Measurements from ENCODE around the gene TOP3B.
"Not testable (repeated sequence)": the region's sequence is repeated elsewhere in the genome, so short reads cannot be mapped to it uniquely, and the experiment has no call there.

TOP3B gene

DNA sequence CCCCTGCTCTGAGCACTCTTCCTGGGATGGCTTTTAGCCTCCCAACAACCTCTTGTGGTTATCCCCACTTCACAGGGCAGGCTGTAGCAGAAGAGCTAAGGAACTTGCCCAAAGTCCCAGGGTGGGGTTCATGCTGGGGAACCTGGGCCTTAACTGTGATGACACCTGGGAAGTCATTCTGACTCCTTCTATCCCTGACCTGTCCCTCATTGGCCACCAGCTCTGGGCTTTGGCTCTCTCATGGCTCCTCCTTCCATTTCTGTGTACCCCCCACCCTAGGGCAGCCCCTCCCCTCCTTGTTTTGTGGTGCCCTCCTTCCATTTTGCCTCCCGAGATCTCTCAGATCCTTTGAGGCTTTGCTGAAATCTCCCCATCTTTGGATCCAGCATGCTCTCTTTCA lies 32.6 kb downstream of the TOP3B start:
- H3K4me3 ChIP-seq = no peak overlapping the region
- H3K27ac ChIP-seq = peak overlapping the region in 14 of 21 experiments; percentile 3 to 98 (median 59)

DNA sequence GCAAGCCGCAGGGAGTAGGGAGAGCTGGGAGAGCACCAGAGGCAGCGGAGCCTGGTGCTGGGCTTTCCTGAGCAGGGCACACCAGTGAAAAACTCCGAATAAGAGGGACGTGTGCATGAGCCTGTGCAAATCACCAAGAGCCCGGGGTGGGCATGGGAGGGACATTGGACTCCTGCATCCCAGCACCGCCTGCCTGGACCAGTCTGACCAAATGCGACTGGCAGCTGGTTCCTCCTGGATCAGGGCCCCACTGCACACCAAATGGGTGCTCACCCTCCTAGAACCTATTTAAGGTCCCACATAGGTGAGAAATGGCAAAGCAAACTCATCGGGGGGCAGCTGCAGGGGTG lies 33.0 kb downstream of the TOP3B start:
- Histone ChIP-seq H3K27ac (peak overlapping the region in 14 of 21 experiments; percentile 3 to 98 (median 59)), H3K4me3 (no peak overlapping the region)

DNA sequence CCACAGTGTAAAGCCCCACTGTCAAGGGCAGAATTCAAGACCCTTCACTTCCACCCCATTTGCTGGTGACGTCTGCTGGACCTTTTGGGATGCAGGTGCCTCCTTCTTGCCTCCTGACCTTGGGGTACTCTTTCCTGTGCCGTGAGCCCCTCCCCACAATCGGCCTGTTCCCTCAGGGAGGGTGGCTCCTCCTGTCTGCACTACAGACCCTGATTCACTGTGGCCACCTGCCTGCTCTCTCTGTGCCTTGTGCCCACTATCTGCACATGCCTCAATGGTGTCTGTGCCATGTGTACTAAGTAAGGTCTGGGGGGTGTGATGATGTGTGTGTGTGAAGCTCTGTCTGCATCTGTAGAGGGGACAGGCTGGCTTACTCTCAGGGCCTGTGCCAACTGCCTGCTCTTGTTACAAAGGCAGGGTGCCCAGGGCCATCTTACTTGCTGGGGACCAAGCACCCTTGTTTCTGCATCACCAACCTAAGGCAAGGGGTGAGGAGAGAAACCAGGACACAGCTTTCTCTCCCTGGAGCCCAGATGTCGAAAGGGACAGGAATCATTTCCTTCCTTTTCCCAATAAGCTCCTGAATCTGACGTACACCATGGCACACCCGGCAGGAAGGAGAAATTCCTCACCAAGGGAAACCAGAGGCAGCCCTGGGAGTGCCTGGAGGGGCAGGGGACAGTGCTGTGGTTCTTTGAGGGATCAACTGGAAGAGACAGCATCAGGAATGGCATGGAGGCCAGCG lies 33.6 kb downstream of the TOP3B start:
- Histone ChIP-seq H3K4me3 (no peak overlapping the region), H3K27ac (peak overlapping the region in 17 of 21 experiments; percentile 17 to 98 (median 65))

DNA sequence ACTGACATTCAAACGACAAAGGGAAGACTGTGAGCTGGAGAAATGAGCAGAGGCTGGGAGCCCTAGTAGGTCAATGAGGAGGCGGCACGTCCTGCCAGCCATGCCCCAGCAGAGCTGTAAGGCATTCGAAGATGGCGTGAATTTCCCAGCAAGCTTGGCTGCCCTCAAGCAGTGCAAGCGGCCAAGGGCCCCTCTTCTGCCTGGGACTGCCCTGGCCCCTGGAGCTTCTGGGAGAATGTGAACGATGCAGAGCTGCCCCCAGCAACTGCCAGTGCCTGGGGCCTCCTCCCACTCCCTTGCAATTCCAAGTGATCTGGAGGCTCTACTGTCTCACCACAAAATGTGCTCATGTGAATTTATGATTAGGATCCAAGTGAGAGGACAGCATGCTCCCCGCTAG lies 34.2 kb downstream of the TOP3B start:
- H3K27ac ChIP-seq = peak overlapping the region in 16 of 21 experiments; percentile 9 to 98 (median 60)
- no peak overlapping the region for H3K4me3 ChIP-seq

DNA sequence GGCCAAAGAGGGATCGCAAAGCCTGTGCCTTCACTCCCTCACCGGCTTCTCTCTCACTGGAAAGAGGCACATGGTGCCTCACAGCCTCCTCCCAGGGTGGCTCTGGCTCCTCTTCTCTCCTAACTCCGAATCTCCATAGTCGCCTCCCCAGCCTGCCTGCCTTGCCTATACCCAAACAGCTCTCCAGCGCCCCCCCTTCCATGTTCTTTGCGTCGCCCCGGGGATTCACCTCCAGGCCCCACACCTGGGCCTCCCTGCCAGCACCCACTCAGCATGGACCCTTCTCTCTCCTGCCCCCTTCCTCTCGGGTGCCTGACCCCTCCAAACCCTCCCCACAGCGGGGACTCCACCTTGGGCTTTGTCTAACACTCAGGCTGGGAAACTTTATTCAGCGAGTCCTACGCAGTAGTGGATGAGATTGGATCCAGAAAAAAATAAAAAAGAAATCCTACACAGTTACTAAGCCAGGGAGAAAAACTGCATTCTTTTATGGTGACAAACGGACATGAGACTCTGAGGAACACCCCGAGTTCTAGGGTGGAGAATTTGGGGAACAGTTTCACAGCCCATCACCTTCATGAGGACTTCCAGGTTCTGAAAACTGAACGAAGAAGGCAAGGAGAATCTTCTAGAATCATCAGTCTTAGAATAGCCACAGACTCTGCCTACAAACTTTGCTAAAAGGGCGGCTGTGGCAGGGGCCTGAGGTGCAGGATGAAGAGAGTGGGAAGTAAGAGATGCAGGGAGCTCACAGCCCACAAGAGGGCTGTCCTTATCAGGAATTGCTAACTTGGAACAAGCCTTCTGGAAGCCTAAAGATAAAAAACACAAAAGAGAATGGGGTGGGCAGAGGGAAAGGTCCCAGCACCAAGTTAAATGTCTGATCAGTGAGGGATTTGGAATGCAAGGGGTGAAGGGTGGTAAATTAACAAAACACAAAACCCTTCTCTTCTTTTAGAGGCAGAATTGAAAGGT lies 35.3 kb downstream of the TOP3B start:
- Histone ChIP-seq H3K27ac (peak overlapping the region in 18 of 21 experiments; percentile 18 to 98 (median 62)), H3K4me3 (no peak overlapping the region)

DNA sequence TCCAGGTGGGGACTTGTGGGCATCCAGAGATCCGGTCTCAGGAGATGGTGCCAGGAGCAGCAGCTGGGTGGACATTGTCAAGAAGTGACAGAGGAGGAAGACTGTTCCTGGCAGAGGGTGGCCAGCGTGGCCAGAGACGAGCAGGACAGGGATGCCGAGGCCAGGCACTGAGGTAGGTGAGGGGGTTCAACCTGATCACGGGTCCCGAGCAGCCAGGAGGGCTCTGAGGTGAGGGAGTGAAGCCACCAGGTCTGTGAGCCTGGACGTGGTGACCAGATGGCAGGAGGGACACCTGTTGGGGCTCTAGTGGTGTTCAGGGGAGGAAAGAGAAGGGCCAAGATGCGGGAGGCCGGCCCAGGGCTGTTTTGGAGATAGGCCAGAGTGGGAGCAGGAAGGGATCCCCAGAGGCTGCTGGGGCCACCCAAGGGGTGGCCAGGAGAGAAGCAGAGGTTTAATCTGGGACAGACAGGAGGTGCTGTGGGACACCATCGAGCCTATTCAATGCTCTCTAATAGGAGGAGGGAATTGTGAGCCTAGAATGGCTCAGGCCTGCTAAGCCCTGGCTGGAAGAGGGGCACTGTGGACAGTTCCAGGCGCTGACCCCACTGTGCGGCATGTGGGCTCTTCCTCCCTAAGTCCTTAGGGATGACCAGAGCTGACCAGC lies 36.2 kb downstream of the TOP3B start:
- Histone ChIP-seq H3K4me3 (no peak overlapping the region), H3K27ac (peak overlapping the region in 19 of 21 experiments; percentile 6 to 98 (median 60))

DNA sequence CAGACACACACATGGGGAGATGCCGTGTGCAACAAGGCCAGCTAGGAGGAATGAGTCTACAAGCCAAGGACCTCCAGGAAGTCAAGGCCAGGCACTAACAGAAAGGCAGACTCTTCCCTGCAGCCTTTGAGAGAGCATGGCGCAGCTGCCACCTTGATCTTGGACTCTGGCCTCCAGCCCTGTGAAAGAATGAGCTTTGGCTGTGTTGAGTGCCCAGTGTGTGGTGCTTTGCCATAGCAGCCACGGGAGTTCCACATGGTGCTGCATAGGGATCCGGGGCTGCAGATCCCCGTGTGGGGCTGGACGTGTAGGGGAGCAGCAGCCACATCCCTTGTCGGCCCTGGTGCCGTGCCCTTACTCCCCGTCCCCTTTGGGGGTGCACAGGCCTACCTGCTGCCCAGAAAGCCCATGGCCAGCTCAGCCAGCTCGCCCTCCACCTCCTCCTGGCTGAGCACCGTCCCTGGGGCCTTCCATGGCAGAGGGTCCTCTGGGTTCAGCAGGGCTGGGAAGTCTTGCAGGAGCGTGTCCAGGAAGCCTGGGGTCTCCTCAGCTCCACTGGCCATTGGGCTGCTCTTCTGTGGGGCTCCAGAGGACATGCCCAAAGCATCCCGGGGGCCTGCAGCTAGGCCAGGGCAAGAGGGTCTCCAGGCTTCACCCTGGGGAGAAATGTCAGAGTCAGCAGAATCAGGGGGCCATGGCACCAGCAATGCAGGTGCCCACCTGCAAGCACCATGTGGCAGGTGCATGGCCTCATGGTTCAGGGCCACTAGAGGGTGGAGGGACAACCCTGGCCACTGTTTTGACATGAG lies 36.9 kb downstream of the TOP3B start:
- peak overlapping the region in 11 of 21 experiments; percentile 10 to 98 (median 65) for H3K27ac ChIP-seq
- H3K4me3 ChIP-seq = no peak overlapping the region

DNA sequence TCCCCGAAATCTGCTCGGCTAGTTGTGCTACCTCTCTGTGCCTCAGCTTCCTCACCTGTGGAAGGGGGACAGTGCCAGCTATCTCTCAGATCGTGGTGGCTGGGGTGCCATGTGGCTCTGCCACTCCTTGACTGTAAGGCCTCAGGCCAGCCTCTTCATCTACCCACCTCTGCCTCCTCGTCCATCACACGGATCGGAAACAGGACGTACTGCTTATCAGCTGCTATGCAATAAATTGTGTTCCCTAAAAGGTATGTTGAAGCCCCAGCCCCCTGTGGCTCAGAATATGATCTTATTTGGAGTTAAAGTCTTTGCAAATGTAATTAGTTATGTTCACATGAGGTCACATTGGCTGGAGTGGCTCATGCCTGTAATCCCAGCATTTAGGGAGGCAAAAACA lies 37.7 kb downstream of the TOP3B start:
- H3K4me3 ChIP-seq = no peak overlapping the region
- H3K27ac ChIP-seq = peak overlapping the region in 8 of 21 experiments; percentile 33 to 98 (median 92)

DNA sequence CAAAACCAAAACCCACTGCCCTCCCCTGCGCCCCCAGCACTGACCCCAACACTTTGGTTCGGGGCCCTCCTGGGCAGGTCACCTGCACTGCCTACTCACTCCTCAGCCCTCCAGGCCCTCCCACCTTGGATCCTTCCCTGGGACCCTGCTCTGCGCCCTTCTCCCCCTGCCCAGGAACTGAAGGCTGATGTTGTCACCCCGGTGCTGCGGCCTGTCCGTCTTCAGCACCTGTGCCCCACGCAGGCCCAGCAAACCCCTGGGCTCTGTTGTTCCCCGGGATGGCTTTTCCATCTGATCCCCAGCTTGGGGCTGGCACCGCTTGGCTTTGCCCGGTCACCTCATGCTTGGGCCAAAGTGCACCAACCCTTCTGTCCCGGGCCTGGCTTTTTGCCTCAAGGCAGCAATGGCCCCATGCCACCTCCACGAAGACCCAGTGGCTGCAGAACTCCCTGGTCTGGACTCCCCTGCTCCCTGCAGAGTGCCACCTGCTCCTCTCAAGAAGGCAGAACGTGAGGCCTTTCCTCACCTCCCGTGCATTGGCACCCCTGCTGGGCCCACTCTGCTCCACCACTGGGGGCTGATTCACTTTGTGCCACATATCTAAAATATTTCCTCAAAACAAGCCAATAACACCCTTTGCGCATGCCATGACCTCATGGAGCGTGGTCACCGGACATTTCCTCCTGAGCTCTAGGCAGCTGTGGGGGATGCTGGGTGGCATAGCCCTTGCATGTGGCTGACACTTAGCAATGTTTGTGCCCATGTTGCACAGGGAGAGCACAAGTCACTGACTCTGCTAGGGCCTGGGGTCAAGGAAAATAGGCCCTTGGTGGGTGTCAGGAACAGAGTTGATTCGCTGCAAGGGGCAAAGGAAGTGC lies 38.8 kb downstream of the TOP3B start:
- H3K4me3 ChIP-seq = no peak overlapping the region
- peak overlapping the region; percentile 14 to 98 (median 93) for H3K27ac ChIP-seq

DNA sequence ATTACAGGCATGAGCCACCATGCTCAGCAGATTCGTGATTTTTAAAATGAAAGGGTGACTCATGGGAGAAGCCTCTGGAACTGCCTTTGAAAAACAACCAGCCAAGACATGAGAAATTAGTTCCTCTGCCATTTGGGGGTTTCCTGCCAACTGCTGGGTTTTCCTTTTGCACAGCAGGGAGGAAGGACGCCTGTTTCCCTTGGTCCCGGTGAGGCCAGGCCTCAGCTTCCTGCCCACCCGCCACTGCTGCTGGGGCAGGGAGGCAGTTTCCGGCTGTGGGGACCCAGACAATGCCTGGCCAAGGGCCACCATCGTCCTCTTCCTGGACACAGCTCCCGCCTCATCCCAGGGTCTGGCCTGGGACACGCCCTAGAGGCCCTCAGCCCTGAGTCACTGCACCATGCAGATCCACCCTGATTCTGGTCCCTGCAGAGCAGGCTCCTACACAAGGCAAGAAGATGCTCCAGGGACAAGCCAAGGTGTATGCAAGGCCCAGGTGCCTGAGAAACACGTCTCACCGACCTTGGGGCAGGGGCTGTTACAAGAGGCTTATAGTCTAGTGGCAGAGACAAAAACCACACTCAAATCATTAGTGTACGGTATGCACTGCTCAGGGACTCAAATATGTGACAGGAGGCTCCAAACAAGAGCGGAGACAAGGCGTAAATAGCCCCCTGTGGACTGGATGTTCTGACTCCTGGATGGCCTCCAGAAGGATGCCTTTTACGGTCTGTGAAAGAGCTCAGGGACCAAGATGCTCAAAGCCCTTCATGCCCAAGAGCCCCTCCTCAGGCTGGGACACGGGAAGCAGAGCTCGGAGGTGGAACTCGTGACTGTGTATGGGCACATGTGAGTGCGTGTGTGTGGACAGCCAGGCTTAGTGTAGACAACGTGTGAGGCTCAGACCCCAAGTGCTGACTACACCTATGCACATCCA lies 39.9 kb downstream of the TOP3B start:
- Histone ChIP-seq H3K4me3 (no peak overlapping the region), H3K27ac (peak overlapping the region in 20 of 21 experiments; percentile 62 to 98 (median 94))

DNA sequence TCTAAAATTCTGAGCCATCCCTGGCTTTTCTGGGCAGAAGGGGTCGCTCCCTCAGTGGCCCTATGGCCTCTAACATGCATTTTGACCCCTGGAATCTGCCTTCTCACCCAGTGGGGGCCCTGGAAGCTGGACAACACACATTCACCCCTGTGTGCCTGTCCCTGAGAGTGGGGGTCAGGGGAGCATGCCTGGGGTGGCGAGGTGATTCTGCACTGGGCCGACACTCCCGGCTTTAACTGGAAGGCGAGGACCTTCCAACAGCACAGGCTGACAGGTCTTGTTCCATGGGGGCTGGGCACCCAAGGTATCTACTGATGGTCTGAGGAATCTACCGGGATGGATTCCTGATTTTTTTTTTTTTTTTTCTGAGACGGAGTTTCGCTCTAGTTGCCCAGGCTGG lies 40.7 kb downstream of the TOP3B start:
- H3K4me3 ChIP-seq = no peak overlapping the region
- peak overlapping the region in 20 of 21 experiments; percentile 62 to 98 (median 94) for H3K27ac ChIP-seq

DNA sequence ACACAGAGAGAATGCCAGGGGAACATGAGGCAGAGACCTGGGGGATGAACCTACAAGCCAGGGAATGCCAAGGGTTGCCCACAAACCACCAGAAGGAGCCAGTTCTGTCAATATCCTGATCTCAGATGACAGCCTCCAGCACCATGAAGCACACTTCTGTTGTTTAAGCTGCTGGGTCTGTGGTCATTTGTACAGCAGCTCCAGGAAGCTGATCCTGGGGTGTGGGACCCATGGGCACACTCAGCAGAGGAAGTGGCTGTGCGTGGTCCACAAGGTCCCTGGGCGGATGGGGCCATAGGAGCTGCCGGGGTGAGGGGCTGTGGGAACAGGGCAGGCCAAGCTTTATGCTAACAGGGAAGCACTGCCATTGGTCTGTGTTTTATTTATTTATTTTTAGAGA lies 42.1 kb downstream of the TOP3B start:
- Histone ChIP-seq H3K4me3 (no peak overlapping the region), H3K27ac (peak overlapping the region in 19 of 21 experiments; percentile 17 to 98 (median 95))

DNA sequence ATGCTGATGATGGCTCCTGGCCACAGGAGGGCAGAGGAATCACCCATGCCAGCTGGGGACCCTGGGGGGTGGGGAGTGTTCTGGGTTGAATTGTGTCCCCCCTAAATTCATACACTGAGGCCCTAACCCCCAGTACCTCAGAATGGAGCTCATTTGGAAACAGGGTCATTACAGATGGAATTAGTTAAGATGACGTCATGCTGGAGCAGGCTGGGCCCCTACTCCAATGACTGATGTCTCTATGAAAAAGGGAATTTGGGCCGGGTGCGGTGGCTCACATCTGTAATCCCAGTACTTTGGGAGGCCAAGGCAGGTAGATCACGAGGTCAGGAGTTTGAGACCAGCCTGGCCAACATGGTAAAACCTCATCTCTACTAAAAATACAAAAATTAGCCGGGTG lies 42.7 kb downstream of the TOP3B start:
- peak overlapping the region in 19 of 21 experiments; percentile 85 to 98 (median 95) for H3K27ac ChIP-seq
- not testable (repeated sequence) for H3K4me3 ChIP-seq

DNA sequence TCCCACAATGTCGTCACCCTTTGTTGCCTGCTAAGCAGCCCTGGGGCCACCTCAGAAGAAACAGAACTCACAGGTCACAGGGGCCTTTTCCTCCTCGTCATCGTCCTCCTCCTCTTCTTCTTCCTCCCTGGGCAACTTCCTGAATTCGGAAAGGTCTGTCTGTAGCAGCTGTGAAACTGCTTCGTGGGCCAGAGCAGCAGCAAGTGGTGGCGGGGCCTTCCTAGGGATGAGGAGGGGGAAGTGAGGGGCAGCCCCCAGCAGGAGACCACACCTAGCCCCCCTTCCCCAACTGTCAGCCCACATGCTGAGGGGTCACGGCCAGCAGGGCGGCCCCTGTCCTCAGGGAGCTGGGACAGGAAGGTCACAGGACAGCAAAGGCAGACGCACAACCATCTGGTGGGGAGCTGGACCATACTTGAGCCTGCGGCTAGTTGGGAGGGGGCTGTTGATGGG lies 43.1 kb downstream of the TOP3B start:
- no peak overlapping the region for H3K4me3 ChIP-seq

DNA sequence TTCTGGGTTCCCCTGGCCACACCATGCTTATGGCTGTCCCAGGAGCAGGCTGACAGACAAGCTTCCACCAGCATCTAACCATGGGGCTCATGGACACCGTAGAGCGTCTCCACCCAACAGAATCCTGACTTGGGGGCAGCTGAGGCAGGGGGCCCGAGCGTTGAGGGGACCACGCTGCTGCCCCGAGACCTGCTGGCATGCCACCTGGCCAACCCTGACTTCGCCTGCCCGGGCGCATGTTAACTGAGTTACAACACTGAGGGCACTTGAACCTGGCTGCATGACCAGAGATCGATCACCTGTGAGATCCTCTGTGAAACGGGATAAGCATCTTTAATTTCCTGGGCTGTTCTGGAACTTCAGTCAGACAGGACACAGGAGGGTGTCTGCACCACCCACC lies 43.7 kb downstream of the TOP3B start:
- Histone ChIP-seq H3K4me3 (peak overlapping the region in 2 of 7 experiments; percentile 55 to 56), H3K27ac (peak overlapping the region in 20 of 21 experiments; percentile 85 to 98 (median 94))

More for the DNA sequence above, 43.1 kb downstream of the TOP3B start:
- peak overlapping the region in 20 of 21 experiments; percentile 85 to 98 (median 94) for H3K27ac ChIP-seq

DNA sequence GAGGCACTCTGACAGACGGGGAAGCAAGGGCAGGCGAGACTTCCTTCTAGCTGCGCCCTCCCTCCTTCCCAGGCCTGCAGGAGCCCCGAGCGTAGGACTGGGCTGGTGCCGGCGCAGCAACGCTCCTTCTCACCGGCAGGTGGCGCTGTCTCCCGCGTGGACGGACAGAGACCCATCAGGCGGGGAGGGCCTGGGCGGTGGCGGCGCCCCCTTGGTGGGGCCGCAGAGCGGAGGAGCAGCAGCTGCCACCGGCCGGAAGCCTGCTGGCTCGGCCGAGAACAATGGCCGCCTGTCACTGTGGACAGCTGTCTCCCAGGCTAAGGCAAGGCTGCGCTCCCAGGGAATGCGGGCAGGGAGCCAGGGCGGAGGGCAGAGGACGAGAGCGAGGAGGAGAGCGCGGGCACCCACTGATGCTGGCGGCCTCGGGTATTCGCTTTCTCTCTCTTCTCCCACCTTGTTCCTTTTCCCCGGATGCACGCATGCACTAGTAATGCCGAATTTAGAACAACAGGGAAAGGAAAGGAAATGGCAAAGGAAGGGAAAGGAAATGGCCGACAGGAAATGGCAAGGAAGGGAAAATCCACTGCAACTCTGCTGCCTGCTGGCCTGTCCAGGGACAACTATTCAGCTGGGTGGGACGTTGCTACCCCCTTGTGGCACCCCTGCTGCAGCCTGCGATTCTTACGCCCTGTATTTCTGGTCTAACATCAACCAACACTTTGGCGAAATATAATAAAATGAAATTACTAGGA lies 44.3 kb downstream of the TOP3B start:
- H3K4me3 ChIP-seq = peak overlapping the region; percentile 31 to 56 (median 46)
- H3K27ac ChIP-seq = peak overlapping the region; percentile 67 to 98 (median 94)

Data from skin epidermis (tissue), 12 donors.